ENCODE measurements around the gene LDLRAD3. TPM values are rescaled to one million over a fixed set of nuclear protein-coding genes. Genes with fewer than 3 reads are reported as not detected.

Gene LDLRAD3
- total RNA-seq, 1 experiment from 2014 or later, result 28.1 TPM

- no TSS peak for BruUV-seq (replicated peaks)
- DNase-seq (ENCODE audit: low read depth, low spot score) (no peak), ATAC-seq (no peak)
- POLR2A ChIA-PET, result no interaction called here
- Histone ChIP-seq H3K4me3 (ENCODE audit: low read depth in 2 of 2, low read length in 2 of 2) (no peak overlapping the region), H3K9me3 (ENCODE audit: control insufficient read depth, insufficient read depth, low read depth, low read length) (no peaks in the 10 kb centered on the region), H3K4me1 (ENCODE audit: control insufficient read depth, insufficient read depth, low read length) (no peaks in the 10 kb centered on the region), H3K27ac (ENCODE audit: low read length) (no peak overlapping the region), H3K36me3 (ENCODE audit: control insufficient read depth, insufficient read depth, low read length) (no peaks in the 10 kb centered on the region), H3K27me3 (ENCODE audit: control insufficient read depth, insufficient read depth, low read length) (no peaks in the 10 kb centered on the region)
- intact Hi-C loops (cut with micrococcal nuclease; ENCODE audit: unreplicated experiment), result no loop called here
- CTCF ChIA-PET, result no interaction called here
- TF ChIP-seq SIN3A (IDR thresholded peaks at IDR 0.05; ENCODE audit: borderline replicate concordance, insufficient read depth, low read depth, low read length) (no peak), CTCF (IDR thresholded peaks at IDR 0.05) (no peak), TCF7L2 (IDR thresholded peaks at IDR 0.05; ENCODE audit: low read depth, low read length) (no peak), POLR2AphosphoS5 (IDR thresholded peaks at IDR 0.05; ENCODE audit: low read depth, low read length) (no peak)
- TF ChIP-seq, protein P1, sequence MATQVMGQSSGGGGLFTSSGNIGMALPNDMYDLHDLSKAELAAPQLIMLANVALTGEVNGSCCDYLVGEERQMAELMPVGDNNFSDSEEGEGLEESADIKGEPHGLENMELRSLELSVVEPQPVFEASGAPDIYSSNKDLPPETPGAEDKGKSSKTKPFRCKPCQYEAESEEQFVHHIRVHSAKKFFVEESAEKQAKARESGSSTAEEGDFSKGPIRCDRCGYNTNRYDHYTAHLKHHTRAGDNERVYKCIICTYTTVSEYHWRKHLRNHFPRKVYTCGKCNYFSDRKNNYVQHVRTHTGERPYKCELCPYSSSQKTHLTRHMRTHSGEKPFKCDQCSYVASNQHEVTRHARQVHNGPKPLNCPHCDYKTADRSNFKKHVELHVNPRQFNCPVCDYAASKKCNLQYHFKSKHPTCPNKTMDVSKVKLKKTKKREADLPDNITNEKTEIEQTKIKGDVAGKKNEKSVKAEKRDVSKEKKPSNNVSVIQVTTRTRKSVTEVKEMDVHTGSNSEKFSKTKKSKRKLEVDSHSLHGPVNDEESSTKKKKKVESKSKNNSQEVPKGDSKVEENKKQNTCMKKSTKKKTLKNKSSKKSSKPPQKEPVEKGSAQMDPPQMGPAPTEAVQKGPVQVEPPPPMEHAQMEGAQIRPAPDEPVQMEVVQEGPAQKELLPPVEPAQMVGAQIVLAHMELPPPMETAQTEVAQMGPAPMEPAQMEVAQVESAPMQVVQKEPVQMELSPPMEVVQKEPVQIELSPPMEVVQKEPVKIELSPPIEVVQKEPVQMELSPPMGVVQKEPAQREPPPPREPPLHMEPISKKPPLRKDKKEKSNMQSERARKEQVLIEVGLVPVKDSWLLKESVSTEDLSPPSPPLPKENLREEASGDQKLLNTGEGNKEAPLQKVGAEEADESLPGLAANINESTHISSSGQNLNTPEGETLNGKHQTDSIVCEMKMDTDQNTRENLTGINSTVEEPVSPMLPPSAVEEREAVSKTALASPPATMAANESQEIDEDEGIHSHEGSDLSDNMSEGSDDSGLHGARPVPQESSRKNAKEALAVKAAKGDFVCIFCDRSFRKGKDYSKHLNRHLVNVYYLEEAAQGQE (IDR thresholded peaks at IDR 0.05; ENCODE audit: insufficient read depth in 1 of 2, low read depth in 2 of 2, low read length in 1 of 2), result no peak
- in situ Hi-C loops (cut with HindIII; ENCODE audit: low pct_unique_long_range_greater_than_20kb, low sequenced_read_pairs), result no loop called here
Observed at GRCh38 chr11:35994421-35994820, 50.6 kb downstream of the LDLRAD3 start.

DNA sequence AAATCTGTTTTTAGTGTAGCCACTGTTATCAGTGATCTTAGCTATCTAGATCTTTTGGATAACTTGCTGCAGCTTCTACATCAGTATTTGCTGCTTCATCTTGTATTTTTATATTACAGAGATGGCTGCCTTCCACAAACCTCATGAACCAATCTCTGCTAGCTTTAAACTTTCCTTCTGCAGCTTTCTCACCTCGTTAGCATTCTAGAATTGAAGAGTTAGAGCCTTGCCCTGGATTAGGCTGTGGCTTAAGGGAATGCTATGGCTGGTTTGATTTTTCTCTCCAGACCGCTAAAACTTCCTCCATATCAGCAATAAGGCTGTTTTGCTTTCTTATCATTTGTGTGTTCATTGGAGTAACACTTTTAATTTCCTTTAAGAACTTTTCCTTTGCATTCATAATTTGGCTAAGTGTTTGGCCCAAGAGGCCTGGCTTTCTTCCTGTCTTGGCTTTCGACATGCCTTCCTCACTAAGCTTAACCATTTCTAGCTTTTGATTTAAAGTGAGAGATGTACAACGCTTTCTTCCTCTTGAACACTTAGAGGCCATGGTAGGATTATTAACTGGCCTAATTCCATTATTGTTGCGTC is 51.9 kb downstream of the LDLRAD3 start:
- in situ Hi-C loops (cut with HindIII; ENCODE audit: low pct_unique_long_range_greater_than_20kb, low sequenced_read_pairs), result no loop called here
- H3K4me3 ChIP-seq (ENCODE audit: low read depth in 2 of 2, low read length in 2 of 2), result no peak overlapping the region
- POLR2A ChIA-PET, result interaction anchor here (0.6 kb wide), 1 partner anchor 49 kb away, joined by 8 read pairs; no protein-coding TSS in a partner anchor
- TF ChIP-seq, protein P1 (IDR thresholded peaks at IDR 0.05; ENCODE audit: insufficient read depth in 1 of 2, low read depth in 2 of 2, low read length in 1 of 2), result no peak
- no peak for TF ChIP-seq SIN3A (IDR thresholded peaks at IDR 0.05; ENCODE audit: borderline replicate concordance, insufficient read depth, low read depth, low read length)
- TF ChIP-seq TCF7L2 (IDR thresholded peaks at IDR 0.05; ENCODE audit: low read depth, low read length), result no peak
- no peak for TF ChIP-seq POLR2AphosphoS5 (IDR thresholded peaks at IDR 0.05; ENCODE audit: low read depth, low read length)
- TF ChIP-seq CTCF (IDR thresholded peaks at IDR 0.05), result no peak
- no TSS peak for BruUV-seq (replicated peaks)
- ATAC-seq (no peak), DNase-seq (ENCODE audit: low read depth, low spot score) (no peak)
- no peaks in the 10 kb centered on the region for H3K9me3 ChIP-seq (ENCODE audit: control insufficient read depth, insufficient read depth, low read depth, low read length)
- H3K4me1 ChIP-seq (ENCODE audit: control insufficient read depth, insufficient read depth, low read length), result no peaks in the 10 kb centered on the region
- no peaks in the 10 kb centered on the region for H3K36me3 ChIP-seq (ENCODE audit: control insufficient read depth, insufficient read depth, low read length)
- H3K27me3 ChIP-seq (ENCODE audit: control insufficient read depth, insufficient read depth, low read length), result no peaks in the 10 kb centered on the region
- no peak overlapping the region for H3K27ac ChIP-seq (ENCODE audit: low read length)
- CTCF ChIA-PET, result no interaction called here
- intact Hi-C loops (cut with micrococcal nuclease; ENCODE audit: unreplicated experiment), result no loop called here

Data from Panc1 (cell line).